GM12878 (cell line): ENCODE results near the gene PITPNC1. TPM values are rescaled to one million over a fixed set of nuclear protein-coding genes. Genes with fewer than 3 reads are reported as not detected.

Experiments used
- BRCA1 ChIP-seq: IDR thresholded peaks from 2 replicates; pipeline ENCODE4 v1.6.1; 2011; ENCODE audit warnings: low read depth, low read length, improper control_type of control experiment
- CBX3 ChIP-seq: fragments of 200-600 bp; sonication (generic); IDR thresholded peaks from 2 replicates; pipeline ENCODE4 v1.6.1; 2016; ENCODE audit warnings: low read depth, borderline replicate concordance
- CEBPB ChIP-seq, 2 experiments: fragments of 150-350 bp in 1 of 2; IDR thresholded peaks; 2 replicates each; pipeline ENCODE4 v1.6.1; 2012 to 2014; ENCODE audit warnings: low read depth in 2 of 2, low read length in 2 of 2, borderline replicate concordance in 1 of 2, inconsistent platforms in 1 of 2
- ELK1 ChIP-seq: IDR thresholded peaks from 2 replicates; pipeline ENCODE4 v1.6.1; 2012; ENCODE audit warnings: low read depth, low read length, improper control_type of control experiment
- EP300 ChIP-seq, 2 experiments: fragments of 150-350 bp in 1 of 2; IDR thresholded peaks; 2 replicates each; pipeline ENCODE4 v1.6.1; 2011 to 2012; ENCODE audit warnings: low read depth in 2 of 2, low read length in 2 of 2, borderline replicate concordance in 1 of 2, improper control_type of control experiment in 1 of 2, inconsistent platforms in 1 of 2; ENCODE audit not compliant: control insufficient read depth in 1 of 2
- EZH2 ChIP-seq: IDR thresholded peaks from 2 replicates; pipeline ENCODE4 v1.6.1; 2012; ENCODE audit warnings: low read depth, mild to moderate bottlenecking, control low read depth, inconsistent platforms, low read length, borderline replicate concordance; ENCODE audit not compliant: control insufficient read depth
- MEF2B ChIP-seq: fragments of 450-650 bp; IDR thresholded peaks from 2 replicates; pipeline ENCODE4 v1.6.1; 2018; ENCODE audit warnings: mild to moderate bottlenecking, moderate library complexity; ENCODE audit not compliant: partially characterized antibody, poor library complexity, severe bottlenecking
- MLLT1 ChIP-seq: fragments of 450-650 bp; IDR thresholded peaks from 2 replicates; pipeline ENCODE4 v1.6.1; 2016; ENCODE audit warnings: mild to moderate bottlenecking
- MTA2 ChIP-seq: fragments of 450-650 bp; IDR thresholded peaks from 2 replicates; pipeline ENCODE4 v1.6.1; 2016; ENCODE audit warnings: low read depth, mild to moderate bottlenecking, moderate library complexity
- MTA3 ChIP-seq: IDR thresholded peaks from 2 replicates; pipeline ENCODE4 v1.6.1; 2012; ENCODE audit warnings: low read length, inconsistent platforms, borderline replicate concordance
- NBN ChIP-seq: fragments of 450-650 bp; IDR thresholded peaks from 2 replicates; pipeline ENCODE4 v1.6.1; 2016
- NR2C1 ChIP-seq: fragments of 450-650 bp; IDR thresholded peaks from 2 replicates; pipeline ENCODE4 v1.6.1; 2017; ENCODE audit warnings: antibody characterized with exemption, mild to moderate bottlenecking, moderate library complexity
- PAX5 ChIP-seq: IDR thresholded peaks from 2 replicates; pipeline ENCODE4 v1.6.1; 2011; ENCODE audit warnings: low read depth, low read length, borderline replicate concordance
- POLR2A ChIP-seq: IDR thresholded peaks from 2 replicates; pipeline ENCODE4 v1.6.1; 2011; ENCODE audit warnings: low read depth, mild to moderate bottlenecking, low read length
- RCOR1 ChIP-seq: conservative IDR thresholded peaks from 2 replicates; pipeline ENCODE4 v1.6.1; 2012; ENCODE audit warnings: low read depth, low read length, improper control_type of control experiment
- RUNX3 ChIP-seq: IDR thresholded peaks from 2 replicates; pipeline ENCODE4 v1.6.1; 2012; ENCODE audit warnings: low read length, inconsistent platforms
- STAT1 ChIP-seq: fragments of 450-650 bp; conservative IDR thresholded peaks from 2 replicates; pipeline ENCODE4 v1.6.1; 2014; ENCODE audit warnings: antibody characterized with exemption, mild to moderate bottlenecking
- STAT3 ChIP-seq: IDR thresholded peaks from 2 replicates; pipeline ENCODE4 v1.6.1; 2011; ENCODE audit warnings: low read depth, low read length, improper control_type of control experiment
- USF1 ChIP-seq: IDR thresholded peaks from 2 replicates; pipeline ENCODE4 v1.6.1; 2011; ENCODE audit warnings: borderline replicate concordance, low read depth, mild to moderate bottlenecking, moderate library complexity, mixed read lengths, low read length; ENCODE audit not compliant: insufficient read depth; ENCODE audit errors: extremely low read length
- ZNF207 ChIP-seq: fragments of 450-650 bp; IDR thresholded peaks from 2 replicates; pipeline ENCODE4 v1.6.1; 2014; ENCODE audit warnings: antibody characterized with exemption, mild to moderate bottlenecking, borderline replicate concordance
- ZNF384 ChIP-seq: IDR thresholded peaks from 2 replicates; pipeline ENCODE4 v1.6.1; 2012; ENCODE audit warnings: low read depth, mild to moderate bottlenecking, low read length, improper control_type of control experiment, borderline replicate concordance
- ZNF687 ChIP-seq: fragments of 450-650 bp; IDR thresholded peaks from 2 replicates; pipeline ENCODE4 v1.6.1; 2017; ENCODE audit warnings: mild to moderate bottlenecking, moderate library complexity
- ZZZ3 ChIP-seq: IDR thresholded peaks from 2 replicates; pipeline ENCODE4 v1.6.1; 2011; ENCODE audit warnings: low read depth; ENCODE audit not compliant: control insufficient read depth, insufficient read length
- polyA plus RNA-seq, 11 experiments: library from polyadenylated mRNA; depleted of rRNA in 4 of 11; unstranded in 6 of 11; stranded (reverse) in 5 of 11; fragments of >200 nt; fragmentation: Nextera tagmentation in 4 of 11; fragmentation: Illumina TruSeq in 1 of 11; extraction: Ambion mirVana in 4 of 11; extraction: Trizol in 1 of 11; gene quantifications; 1 replicate in 1 of 11; 2 replicates in 10 of 11; pipeline versions ENCODE4 v1.2.1 to v1.2.3, GENCODE V29; 2011 to 2016; ENCODE audit warnings: inconsistent platforms in 2 of 11, missing spikeins in 2 of 11, low read depth in 1 of 11
- total RNA-seq, 4 experiments: library from RNA; depleted of rRNA in 3 of 4; stranded (reverse); fragments of >200 nt in 3 of 4; fragmentation: Illumina TruSeq in 1 of 4; extraction: Trizol in 1 of 4; gene quantifications; 2 replicates each; pipeline versions ENCODE4 v1.2.1 to v1.2.3, GENCODE V29; 2013 to 2021

The PITPNC1 gene
- total and polyA plus RNA-seq, 10 of the 15 experiments (the other 5 are each of a cell fraction or from before 2014, with no cell fraction given) = 12.2 to 62.4 (median 47.3) TPM

GRCh38 chr17:67656494-67657203 is 279.6 kb downstream of the PITPNC1 start (continued):
- TF ChIP-seq ELK1 (no peak), EZH2 (no peak), PAX5 (no peak), ZNF687 (peak; percentile 47; the same call in 1 of the 2 replicates), MTA2 (peak; percentile 92), NBN (peak; percentile 72), MTA3 (peak; percentile 53; the same call in 1 of the 2 replicates), CEBPB (IDR thresholded peaks at IDR 0.05; ENCODE audit: borderline replicate concordance in 1 of 2, low read depth in 2 of 2, low read length in 2 of 2) (0 out of 4 replicates have a peak, but pooled peaks of 1 of the 2 experiments have one; percentile 23), EP300 (IDR thresholded peaks at IDR 0.05; ENCODE audit: borderline replicate concordance in 1 of 2, control insufficient read depth in 1 of 2, low read depth in 2 of 2, low read length in 2 of 2) (peak; percentile 42 to 66; a peak in 2 of 4 replicates), ZNF207 (no peak), STAT3 (no peak), STAT1 (no peak), MLLT1 (peak; percentile 44; the same call in 1 of the 2 replicates), USF1 (no peak), RUNX3 (peak; percentile 75), ZZZ3 (no peak), MEF2B (peak; percentile 66), NR2C1 (no peak), RCOR1 (no peak), BRCA1 (no peak), CBX3 (no peak), POLR2A (no peak), ZNF384 (peak; percentile 40; the same call in 1 of the 2 replicates)
